Activated CD4-positive, alpha-beta memory T cell treated with anti-CD3 and anti-CD28 coated beads for 36 hours (primary cell): ENCODE measurements around the gene IFNA6. TPM values are rescaled to one million over a fixed set of nuclear protein-coding genes. Genes with fewer than 3 reads are reported as not detected.

Experiments used
- total RNA-seq, 2 experiments: library from RNA; stranded (reverse); gene quantifications; one replicate each; pipeline ENCODE4 v1.2.3, GENCODE V29; 2021

The IFNA6 gene
- total RNA-seq, 2 experiments from 2014 or later: not detected

Other genes starting within 250 kb of the IFNA6 start
- not detected for gene IFNW1, start 209.1 kb downstream of the IFNA6 start, total RNA-seq
- gene IFNA21, start 184.2 kb downstream of the IFNA6 start, total RNA-seq: not detected
- gene IFNA4, start 163.3 kb downstream of the IFNA6 start, total RNA-seq: not detected
- gene IFNA7, start 148.7 kb downstream of the IFNA6 start, total RNA-seq: not detected
- gene IFNA10, start 143.7 kb downstream of the IFNA6 start, total RNA-seq: not detected
- not detected for gene IFNA16, start 133.6 kb downstream of the IFNA6 start, total RNA-seq
- gene IFNA17, start 122.7 kb downstream of the IFNA6 start, total RNA-seq: not detected
- not detected for gene IFNA14, start 110.9 kb downstream of the IFNA6 start, total RNA-seq
- not detected for gene IFNA5, start 45.6 kb downstream of the IFNA6 start, total RNA-seq
- 10 to 100 TPM; 15.9 to 16.0 TPM for gene KLHL9, start 15.5 kb downstream of the IFNA6 start, total RNA-seq
- gene IFNA13, start 17.2 kb upstream of the IFNA6 start, total RNA-seq: not detected
- gene IFNA2, start 34.5 kb upstream of the IFNA6 start, total RNA-seq: not detected
- not detected for gene IFNA8, start 58.2 kb upstream of the IFNA6 start, total RNA-seq
- gene IFNA1, start 89.6 kb upstream of the IFNA6 start, total RNA-seq: not detected
- not detected for gene IFNE, start 131.4 kb upstream of the IFNA6 start, total RNA-seq